GM13977 (cell line): ENCODE measurements around the gene ROBO1.

Experiments used
- DNase-seq: peaks from one replicate; pipeline ENCODE4 v3.0.0; 2012; ENCODE audit warnings: low spot score
- in situ Hi-C: fragments of 300-500 bp; cut with MboI; formaldehyde crosslinking; loops from one replicate; pipeline ENCODE4 v1.12.0; 2022; ENCODE audit warnings: low sequenced_read_pairs, low pct_unique_long_range_greater_than_20kb, mixed read lengths, inconsistent platforms; ENCODE audit not compliant: unreplicated experiment
- TF ChIP-seq, protein P1 (sequence below): IDR thresholded peaks from 2 replicates; pipeline ENCODE4 v1.5.1; 2012; ENCODE audit warnings: mild to moderate bottlenecking, control low read depth; ENCODE audit not compliant: insufficient read depth; ENCODE audit errors: extremely low read depth, missing control alignments

Gene ROBO1

DNA sequence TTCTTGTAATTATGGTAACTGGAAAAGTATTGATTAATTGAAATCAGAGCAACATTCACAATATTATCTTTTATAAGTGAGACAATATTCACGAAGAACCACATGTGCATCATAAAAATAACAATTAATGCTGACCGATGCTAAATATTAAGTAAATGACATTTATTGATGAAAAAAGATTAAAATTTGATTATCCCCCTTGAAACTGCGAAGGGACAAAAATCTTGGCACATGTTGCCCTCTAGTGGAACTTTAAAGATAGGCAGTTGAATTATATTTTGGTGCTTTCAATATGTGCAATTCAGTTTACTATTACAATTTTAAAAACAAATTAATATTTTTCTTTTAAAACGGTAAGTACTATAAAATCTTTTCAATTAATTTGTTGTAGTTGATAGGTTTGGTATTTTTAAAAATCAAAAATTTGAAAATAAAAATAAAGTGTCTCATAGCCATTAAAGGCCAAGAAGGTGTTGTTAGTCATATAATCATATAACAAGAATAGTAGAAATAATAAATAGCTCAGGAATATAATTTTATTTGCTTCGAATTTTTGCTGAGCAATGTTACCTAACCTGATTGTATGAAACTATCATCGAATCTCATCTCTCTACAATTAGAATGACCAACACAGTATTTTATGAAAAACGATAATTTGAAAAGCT lies 270.2 kb downstream of the ROBO1 start:
- TF ChIP-seq, protein P1, sequence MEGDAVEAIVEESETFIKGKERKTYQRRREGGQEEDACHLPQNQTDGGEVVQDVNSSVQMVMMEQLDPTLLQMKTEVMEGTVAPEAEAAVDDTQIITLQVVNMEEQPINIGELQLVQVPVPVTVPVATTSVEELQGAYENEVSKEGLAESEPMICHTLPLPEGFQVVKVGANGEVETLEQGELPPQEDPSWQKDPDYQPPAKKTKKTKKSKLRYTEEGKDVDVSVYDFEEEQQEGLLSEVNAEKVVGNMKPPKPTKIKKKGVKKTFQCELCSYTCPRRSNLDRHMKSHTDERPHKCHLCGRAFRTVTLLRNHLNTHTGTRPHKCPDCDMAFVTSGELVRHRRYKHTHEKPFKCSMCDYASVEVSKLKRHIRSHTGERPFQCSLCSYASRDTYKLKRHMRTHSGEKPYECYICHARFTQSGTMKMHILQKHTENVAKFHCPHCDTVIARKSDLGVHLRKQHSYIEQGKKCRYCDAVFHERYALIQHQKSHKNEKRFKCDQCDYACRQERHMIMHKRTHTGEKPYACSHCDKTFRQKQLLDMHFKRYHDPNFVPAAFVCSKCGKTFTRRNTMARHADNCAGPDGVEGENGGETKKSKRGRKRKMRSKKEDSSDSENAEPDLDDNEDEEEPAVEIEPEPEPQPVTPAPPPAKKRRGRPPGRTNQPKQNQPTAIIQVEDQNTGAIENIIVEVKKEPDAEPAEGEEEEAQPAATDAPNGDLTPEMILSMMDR = peak; percentile 59
- in situ Hi-C loops = no loop called here
- peak; percentile 69 for DNase-seq

- in situ Hi-C loops = no loop called here
- TF ChIP-seq, protein P1 = no peak
- no peak for DNase-seq
These were observed 276.7 kb downstream of the ROBO1 start for GRCh38 chr3:79491029-79491641.

- TF ChIP-seq, protein P1 = no peak
- in situ Hi-C loops = no loop called here
- no peak for DNase-seq
These were observed 277.4 kb downstream of the ROBO1 start for GRCh38 chr3:79490165-79491028.

GRCh38 chr3:79488407-79488806 lies 279.4 kb downstream of the ROBO1 start:
- TF ChIP-seq, protein P1 = no peak
- in situ Hi-C loops = no loop called here

GRCh38 chr3:79480746-79481145 lies 287.1 kb downstream of the ROBO1 start:
- in situ Hi-C loops = no loop called here
- DNase-seq = no peak
- TF ChIP-seq, protein P1 = no peak

More at GRCh38 chr3:79488407-79488806, 279.4 kb downstream of the ROBO1 start:
- DNase-seq = no peak

- DNase-seq = no peak
- TF ChIP-seq, protein P1 = no peak
- in situ Hi-C loops = no loop called here
These were observed 289.2 kb downstream of the ROBO1 start for GRCh38 chr3:79478620-79479019.
